Ishikawa (cell line): Measurements from ENCODE around the gene GTPBP3.

Experiments
- CEBPB ChIP-seq: IDR thresholded peaks from 2 replicates; pipeline ENCODE4 v1.6.1; 2012
- CREB1 ChIP-seq: IDR thresholded peaks from 2 replicates; pipeline ENCODE4 v1.6.1; 2012; ENCODE audit warnings: low read depth
- EGR1 ChIP-seq: IDR thresholded peaks from 2 replicates; pipeline ENCODE4 v1.6.1; 2012
- EP300 ChIP-seq: IDR thresholded peaks from 2 replicates; pipeline ENCODE4 v1.6.1; 2012; ENCODE audit warnings: borderline replicate concordance
- FOXM1 ChIP-seq: IDR thresholded peaks from 2 replicates; pipeline ENCODE4 v1.6.1; 2012; ENCODE audit warnings: low read depth, borderline replicate concordance
- NFIC ChIP-seq: IDR thresholded peaks from 2 replicates; pipeline ENCODE4 v1.6.1; 2012
- RAD21 ChIP-seq: IDR thresholded peaks from 2 replicates; pipeline ENCODE4 v1.6.1; 2012; ENCODE audit warnings: low read depth
- TAF1 ChIP-seq: IDR thresholded peaks from 2 replicates; pipeline ENCODE4 v1.6.1; 2012; ENCODE audit warnings: low read depth, mild to moderate bottlenecking
- TCF12 ChIP-seq: IDR thresholded peaks from 2 replicates; pipeline ENCODE4 v1.6.1; 2012; ENCODE audit warnings: low read depth
- TEAD4 ChIP-seq: IDR thresholded peaks from 2 replicates; pipeline ENCODE4 v1.6.1; 2012
- YY1 ChIP-seq: IDR thresholded peaks from 2 replicates; pipeline ENCODE4 v1.6.1; 2012; ENCODE audit warnings: low read depth
- TF ChIP-seq, protein P1 (sequence below): IDR thresholded peaks from 2 replicates; pipeline ENCODE4 v1.6.1; 2012
- TF ChIP-seq, protein P2 (sequence below): IDR thresholded peaks from 2 replicates; pipeline ENCODE4 v1.6.1; 2012
- TF ChIP-seq, protein P3 (sequence below): IDR thresholded peaks from 2 replicates; pipeline ENCODE4 v1.6.1; 2012; ENCODE audit warnings: low read depth, mild to moderate bottlenecking

Gene GTPBP3

DNA sequence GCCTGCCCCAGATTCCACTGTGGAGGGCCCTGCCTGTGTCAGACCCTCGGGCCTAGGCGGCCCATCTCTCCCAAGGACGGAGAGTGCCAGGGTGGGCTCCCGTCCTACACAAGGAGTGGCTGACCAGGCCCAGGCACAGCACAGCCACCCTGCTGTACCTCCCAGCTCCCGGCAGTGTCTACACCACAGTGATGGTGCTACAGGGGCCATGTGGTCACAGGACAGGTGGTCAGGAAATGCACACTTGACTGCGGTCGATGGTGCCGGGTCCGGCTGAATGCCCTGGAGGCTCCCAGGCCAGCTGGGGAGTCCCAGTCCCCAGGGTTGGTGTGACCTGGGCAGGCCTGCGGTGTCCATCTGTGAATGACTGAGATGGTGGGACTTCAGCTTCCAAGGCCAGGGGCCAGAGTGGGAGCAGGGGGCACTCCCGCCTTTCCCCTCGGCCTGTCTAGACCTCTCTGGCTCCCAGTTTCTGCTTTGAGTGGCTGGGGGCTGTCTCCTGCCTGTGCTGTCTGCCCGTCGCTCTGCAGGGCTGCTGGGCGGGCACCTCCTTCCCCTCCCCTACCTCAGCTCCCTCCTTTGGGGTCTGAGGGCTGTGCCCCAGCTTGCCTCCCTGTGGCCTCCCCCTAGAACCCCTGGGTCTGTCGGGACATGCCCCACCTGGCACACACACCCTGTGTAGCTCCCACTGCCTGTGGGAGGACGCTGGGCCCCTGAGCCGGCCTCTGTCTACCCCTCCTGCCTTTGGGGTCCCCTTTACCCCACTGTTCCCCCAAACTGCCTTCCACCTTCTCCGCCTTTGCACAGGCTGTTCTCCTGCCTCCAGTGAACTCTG, 15.5 kb upstream of the GTPBP3 start:
- TF ChIP-seq CEBPB (no peak), CREB1 (no peak), TEAD4 (no peak), NFIC (no peak), FOXM1 (no peak), TCF12 (no peak)
- TF ChIP-seq, protein P1, sequence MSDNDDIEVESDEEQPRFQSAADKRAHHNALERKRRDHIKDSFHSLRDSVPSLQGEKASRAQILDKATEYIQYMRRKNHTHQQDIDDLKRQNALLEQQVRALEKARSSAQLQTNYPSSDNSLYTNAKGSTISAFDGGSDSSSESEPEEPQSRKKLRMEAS, result no peak
- TF ChIP-seq, protein P2, sequence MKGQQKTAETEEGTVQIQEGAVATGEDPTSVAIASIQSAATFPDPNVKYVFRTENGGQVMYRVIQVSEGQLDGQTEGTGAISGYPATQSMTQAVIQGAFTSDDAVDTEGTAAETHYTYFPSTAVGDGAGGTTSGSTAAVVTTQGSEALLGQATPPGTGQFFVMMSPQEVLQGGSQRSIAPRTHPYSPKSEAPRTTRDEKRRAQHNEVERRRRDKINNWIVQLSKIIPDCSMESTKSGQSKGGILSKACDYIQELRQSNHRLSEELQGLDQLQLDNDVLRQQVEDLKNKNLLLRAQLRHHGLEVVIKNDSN, result no peak
- TF ChIP-seq, protein P3, sequence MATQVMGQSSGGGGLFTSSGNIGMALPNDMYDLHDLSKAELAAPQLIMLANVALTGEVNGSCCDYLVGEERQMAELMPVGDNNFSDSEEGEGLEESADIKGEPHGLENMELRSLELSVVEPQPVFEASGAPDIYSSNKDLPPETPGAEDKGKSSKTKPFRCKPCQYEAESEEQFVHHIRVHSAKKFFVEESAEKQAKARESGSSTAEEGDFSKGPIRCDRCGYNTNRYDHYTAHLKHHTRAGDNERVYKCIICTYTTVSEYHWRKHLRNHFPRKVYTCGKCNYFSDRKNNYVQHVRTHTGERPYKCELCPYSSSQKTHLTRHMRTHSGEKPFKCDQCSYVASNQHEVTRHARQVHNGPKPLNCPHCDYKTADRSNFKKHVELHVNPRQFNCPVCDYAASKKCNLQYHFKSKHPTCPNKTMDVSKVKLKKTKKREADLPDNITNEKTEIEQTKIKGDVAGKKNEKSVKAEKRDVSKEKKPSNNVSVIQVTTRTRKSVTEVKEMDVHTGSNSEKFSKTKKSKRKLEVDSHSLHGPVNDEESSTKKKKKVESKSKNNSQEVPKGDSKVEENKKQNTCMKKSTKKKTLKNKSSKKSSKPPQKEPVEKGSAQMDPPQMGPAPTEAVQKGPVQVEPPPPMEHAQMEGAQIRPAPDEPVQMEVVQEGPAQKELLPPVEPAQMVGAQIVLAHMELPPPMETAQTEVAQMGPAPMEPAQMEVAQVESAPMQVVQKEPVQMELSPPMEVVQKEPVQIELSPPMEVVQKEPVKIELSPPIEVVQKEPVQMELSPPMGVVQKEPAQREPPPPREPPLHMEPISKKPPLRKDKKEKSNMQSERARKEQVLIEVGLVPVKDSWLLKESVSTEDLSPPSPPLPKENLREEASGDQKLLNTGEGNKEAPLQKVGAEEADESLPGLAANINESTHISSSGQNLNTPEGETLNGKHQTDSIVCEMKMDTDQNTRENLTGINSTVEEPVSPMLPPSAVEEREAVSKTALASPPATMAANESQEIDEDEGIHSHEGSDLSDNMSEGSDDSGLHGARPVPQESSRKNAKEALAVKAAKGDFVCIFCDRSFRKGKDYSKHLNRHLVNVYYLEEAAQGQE, result no peak

DNA sequence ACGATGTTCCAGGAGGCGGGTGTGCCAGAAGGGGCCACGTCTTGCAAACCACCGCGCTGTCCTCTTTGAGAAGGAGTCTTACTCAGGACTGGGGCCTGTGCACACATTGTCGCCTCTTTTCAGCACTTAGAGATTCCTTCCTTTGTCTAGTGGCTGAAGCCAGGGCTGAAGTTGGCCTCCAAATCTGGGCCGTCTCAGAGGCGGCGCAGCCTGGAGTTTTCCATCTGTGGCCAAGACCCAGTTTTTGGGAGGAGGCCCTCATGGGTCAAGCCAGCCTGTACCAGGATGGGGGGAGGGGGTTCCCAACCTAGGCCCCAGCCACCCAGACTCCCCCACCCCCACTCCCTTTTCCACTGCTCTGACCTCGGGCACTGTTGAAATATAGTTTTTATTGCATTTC, 14.5 kb upstream of the GTPBP3 start:
- TF ChIP-seq, protein P2, result no peak
- TF ChIP-seq, protein P3, result no peak
- TF ChIP-seq, protein P1, result no peak
- no peak for TF ChIP-seq CEBPB

DNA sequence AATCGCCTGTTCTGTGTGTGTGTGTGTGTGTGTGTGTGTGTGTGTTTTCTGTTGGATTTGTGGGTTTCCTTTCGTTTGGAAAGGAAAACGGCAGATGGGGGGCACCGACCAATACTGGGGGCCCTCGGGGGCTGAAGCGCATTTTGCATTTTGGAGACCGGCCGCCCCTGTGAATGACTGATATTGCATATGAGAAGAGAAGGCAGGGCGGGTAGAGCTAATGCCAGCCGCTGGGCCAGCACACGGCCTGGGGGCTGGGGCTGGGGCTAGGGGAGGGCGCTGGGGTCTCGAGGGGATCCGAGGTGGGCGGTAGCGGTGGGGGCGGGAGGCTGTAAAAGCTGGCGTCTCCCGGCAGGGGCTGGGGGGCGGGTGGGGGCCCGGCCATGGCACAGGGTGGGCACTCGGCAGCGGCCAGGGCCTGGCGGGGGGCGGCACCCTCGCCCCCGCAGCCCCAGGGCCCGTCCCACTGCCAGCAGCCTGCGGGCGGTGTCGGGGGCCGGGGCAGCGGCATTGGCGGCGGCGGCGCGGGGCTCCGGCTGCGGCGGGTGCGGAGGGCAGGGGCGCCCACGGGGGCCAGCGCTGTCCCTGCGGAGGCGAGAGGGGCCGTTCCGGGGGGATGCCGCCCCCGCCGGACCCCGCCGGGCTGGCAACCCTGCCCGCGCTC, 13.9 kb upstream of the GTPBP3 start:
- no peak for TF ChIP-seq TAF1
- TF ChIP-seq, protein P1, result no peak

DNA sequence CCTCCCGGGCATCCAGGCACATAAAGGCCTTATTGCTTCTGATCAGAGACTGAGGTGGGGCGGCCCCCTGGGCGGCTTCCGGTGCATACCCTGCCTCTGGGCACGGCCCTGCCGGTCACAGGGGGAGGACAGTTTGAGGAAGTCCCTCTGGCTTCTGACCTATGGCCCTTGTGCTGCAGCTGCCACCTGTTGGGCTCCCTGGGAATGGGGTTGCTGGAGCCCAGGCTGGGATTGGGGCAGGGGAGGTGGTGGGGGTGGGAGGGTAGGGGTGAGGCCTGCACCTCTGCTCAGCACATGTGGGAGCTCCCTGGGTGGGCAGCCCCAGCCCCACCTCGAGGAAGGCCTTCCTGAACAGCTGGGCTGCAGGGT, 13.4 kb upstream of the GTPBP3 start:
- TF ChIP-seq EP300, result no peak
- TF ChIP-seq, protein P3, result no peak

DNA sequence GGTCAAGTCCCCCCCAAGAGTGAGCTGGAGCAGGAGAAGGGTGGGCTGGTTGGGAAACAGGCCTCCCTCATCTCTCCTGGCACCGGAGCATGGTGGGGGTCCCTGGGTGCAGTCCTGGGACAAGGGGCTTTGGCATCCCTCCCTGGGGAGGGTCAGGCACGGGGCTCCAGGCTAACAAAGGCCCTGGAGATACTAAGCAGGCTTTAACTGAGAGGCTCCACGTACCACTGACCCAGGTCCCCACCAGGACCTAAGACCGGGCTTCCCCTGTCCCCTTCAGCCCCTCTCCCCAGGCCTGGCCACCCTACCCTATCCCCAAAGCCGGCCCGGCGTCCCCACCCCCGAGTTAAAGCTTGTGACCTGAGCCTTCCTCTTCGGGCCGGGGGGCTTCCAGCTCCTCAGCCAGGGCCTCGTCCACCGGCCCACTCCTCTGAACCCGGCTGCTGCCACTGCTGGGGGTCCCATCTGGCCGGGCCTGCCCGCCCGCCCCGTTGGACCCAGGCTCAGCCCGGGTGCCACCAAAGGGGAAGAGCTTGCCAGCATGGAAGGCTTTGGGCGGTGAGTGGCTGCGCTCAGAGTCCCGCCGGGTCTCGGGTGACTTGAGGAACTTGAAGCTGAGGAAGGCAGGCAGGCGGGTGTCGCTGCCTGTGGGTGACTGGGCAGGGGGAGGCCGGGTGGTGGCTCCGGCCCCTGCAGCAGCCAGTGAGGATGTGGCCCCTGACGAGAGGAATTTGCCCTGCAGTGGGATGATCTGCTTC, 12.8 kb upstream of the GTPBP3 start:
- no peak for TF ChIP-seq TAF1
- no peak for TF ChIP-seq EGR1
- no peak for TF ChIP-seq FOXM1
- TF ChIP-seq, protein P2, result no peak
- no peak for TF ChIP-seq TEAD4
- TF ChIP-seq, protein P3, result no peak
- TF ChIP-seq NFIC, result no peak
- TF ChIP-seq, protein P1, result no peak
- TF ChIP-seq YY1, result no peak
- no peak for TF ChIP-seq RAD21
